ENCODE results near the gene RERE.
A peak's percentile ranks its signal among the peaks of the same experiment; 100 is the strongest.

RERE gene

DNA sequence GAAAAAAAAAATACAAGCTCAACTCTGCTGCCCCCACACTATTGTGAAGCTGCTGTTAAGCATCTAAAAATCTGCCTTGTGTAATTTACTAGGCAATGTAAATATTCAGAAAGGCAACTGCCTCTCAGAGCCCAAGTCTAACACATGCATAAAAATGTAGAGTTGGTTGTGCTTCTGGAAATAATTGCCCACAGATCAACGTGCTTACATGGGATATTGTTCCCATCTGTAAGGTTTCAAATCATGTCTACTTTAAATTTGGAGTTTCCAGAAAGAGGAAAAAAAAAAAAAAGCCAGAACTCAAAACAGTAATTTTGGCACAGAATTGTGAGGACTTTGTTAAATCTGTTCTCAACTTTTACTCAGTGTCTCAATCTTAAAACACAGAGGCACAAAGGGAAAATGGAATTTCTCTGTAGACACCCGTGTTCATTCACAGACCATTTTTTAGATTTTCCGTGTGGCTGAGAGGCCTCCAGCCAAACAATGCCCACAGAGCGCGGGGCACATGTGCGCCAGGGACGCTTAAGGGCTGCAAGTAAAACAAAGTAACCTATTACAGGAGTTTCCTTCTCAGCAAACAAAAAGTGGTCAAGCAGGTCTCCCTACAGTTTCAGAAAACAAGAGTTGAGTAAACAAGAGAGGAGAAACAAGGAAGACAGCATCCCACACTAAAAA is 115.5 kb downstream of the RERE start:
- TF ChIP-seq MAX (IDR thresholded peaks at IDR 0.05) (peak; percentile 81), NFIC (IDR thresholded peaks at IDR 0.05) (peak; percentile 8; the same call in 1 of the 2 replicates), YY1 (IDR thresholded peaks at IDR 0.05; ENCODE audit: low read depth) (no peak)

- TF ChIP-seq YY1 (IDR thresholded peaks at IDR 0.05; ENCODE audit: low read depth), result no peak
- no peak for TF ChIP-seq TEAD4 (IDR thresholded peaks at IDR 0.05)
- TF ChIP-seq RAD21 (IDR thresholded peaks at IDR 0.05; ENCODE audit: low read depth), result no peak
- no peak for TF ChIP-seq ZBTB7A (IDR thresholded peaks at IDR 0.05; ENCODE audit: low read depth)
- TF ChIP-seq, protein P1, sequence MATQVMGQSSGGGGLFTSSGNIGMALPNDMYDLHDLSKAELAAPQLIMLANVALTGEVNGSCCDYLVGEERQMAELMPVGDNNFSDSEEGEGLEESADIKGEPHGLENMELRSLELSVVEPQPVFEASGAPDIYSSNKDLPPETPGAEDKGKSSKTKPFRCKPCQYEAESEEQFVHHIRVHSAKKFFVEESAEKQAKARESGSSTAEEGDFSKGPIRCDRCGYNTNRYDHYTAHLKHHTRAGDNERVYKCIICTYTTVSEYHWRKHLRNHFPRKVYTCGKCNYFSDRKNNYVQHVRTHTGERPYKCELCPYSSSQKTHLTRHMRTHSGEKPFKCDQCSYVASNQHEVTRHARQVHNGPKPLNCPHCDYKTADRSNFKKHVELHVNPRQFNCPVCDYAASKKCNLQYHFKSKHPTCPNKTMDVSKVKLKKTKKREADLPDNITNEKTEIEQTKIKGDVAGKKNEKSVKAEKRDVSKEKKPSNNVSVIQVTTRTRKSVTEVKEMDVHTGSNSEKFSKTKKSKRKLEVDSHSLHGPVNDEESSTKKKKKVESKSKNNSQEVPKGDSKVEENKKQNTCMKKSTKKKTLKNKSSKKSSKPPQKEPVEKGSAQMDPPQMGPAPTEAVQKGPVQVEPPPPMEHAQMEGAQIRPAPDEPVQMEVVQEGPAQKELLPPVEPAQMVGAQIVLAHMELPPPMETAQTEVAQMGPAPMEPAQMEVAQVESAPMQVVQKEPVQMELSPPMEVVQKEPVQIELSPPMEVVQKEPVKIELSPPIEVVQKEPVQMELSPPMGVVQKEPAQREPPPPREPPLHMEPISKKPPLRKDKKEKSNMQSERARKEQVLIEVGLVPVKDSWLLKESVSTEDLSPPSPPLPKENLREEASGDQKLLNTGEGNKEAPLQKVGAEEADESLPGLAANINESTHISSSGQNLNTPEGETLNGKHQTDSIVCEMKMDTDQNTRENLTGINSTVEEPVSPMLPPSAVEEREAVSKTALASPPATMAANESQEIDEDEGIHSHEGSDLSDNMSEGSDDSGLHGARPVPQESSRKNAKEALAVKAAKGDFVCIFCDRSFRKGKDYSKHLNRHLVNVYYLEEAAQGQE (IDR thresholded peaks at IDR 0.05; ENCODE audit: low read depth), result no peak
- no peak for TF ChIP-seq EGR1 (IDR thresholded peaks at IDR 0.05)
- TF ChIP-seq, protein P2, sequence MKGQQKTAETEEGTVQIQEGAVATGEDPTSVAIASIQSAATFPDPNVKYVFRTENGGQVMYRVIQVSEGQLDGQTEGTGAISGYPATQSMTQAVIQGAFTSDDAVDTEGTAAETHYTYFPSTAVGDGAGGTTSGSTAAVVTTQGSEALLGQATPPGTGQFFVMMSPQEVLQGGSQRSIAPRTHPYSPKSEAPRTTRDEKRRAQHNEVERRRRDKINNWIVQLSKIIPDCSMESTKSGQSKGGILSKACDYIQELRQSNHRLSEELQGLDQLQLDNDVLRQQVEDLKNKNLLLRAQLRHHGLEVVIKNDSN (IDR thresholded peaks at IDR 0.05), result no peak
- TF ChIP-seq CEBPB (IDR thresholded peaks at IDR 0.05), result no peak
- no peak for TF ChIP-seq TAF1 (IDR thresholded peaks at IDR 0.05; ENCODE audit: low read depth)
- TF ChIP-seq NFIC (IDR thresholded peaks at IDR 0.05), result no peak
- TF ChIP-seq TCF12 (IDR thresholded peaks at IDR 0.05; ENCODE audit: low read depth), result no peak
Measured at GRCh38 chr1:8699679-8700078, 117.8 kb downstream of the RERE start.

DNA sequence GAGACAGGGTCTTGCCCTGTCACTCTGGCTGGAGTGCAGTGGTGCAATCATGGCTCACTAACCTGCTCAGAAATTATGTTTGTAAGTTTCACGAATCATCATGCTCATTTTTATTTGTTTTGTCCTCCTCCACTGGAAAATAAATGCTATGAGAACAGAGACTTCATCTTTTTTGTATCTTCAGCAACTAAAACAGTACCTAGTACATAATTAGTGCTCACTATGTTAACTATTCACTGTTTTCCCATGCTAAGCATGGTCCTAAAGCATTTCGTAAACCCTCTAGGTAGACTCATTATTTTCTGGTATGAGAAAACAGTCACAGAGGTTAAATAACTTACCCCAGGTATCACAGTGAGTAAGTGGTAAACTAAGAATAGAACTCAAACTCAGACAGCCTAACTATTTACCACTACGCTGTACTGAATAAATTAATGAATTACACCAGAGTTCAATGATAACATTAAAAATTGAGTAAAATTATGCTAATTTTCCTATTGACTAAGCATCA is 118.4 kb downstream of the RERE start:
- TF ChIP-seq FOXM1 (IDR thresholded peaks at IDR 0.05; ENCODE audit: borderline replicate concordance, low read depth) (no peak), TEAD4 (IDR thresholded peaks at IDR 0.05) (no peak), CREB1 (IDR thresholded peaks at IDR 0.05; ENCODE audit: low read depth) (no peak), CEBPB (IDR thresholded peaks at IDR 0.05) (no peak), RAD21 (IDR thresholded peaks at IDR 0.05; ENCODE audit: low read depth) (no peak), TAF1 (IDR thresholded peaks at IDR 0.05; ENCODE audit: low read depth) (no peak), EGR1 (IDR thresholded peaks at IDR 0.05) (no peak), TCF12 (IDR thresholded peaks at IDR 0.05; ENCODE audit: low read depth) (no peak), NFIC (IDR thresholded peaks at IDR 0.05) (no peak), ZBTB7A (IDR thresholded peaks at IDR 0.05; ENCODE audit: low read depth) (no peak), EP300 (IDR thresholded peaks at IDR 0.05; ENCODE audit: borderline replicate concordance) (no peak), MAX (IDR thresholded peaks at IDR 0.05) (no peak), YY1 (IDR thresholded peaks at IDR 0.05; ENCODE audit: low read depth) (no peak)
- TF ChIP-seq, protein P2 (IDR thresholded peaks at IDR 0.05), result no peak
- TF ChIP-seq, protein P1 (IDR thresholded peaks at IDR 0.05; ENCODE audit: low read depth), result no peak

DNA sequence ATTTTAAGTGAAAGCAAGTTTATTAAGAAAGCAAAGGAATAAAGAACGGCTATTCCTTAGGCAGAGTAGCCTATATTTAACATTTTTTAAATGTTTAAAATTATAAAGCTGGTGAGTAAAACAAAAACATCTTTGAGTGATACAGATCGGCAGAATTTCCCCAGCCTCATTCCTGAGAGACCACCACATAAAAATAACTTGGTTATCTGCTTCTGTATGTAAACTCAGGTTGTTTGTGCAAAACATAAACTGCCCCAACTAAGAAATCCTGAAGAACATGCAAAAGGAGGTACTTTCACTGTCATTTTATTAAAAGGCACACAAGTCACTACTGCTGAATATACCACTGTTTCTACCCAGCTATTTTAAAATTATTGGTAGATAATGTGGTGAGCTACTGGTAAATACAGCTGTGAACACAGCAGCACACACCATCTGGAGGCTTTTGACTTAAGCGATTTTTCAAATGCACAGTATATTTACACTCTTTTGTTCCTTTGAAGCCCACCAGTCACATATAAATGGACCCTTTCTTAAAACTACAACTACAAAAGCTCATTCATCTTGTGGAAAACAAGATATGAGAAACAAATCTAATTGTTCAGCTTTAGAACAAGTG is 119.3 kb downstream of the RERE start:
- no peak for TF ChIP-seq NFIC (IDR thresholded peaks at IDR 0.05)
- no peak for TF ChIP-seq MAX (IDR thresholded peaks at IDR 0.05)
- no peak for TF ChIP-seq FOXM1 (IDR thresholded peaks at IDR 0.05; ENCODE audit: borderline replicate concordance, low read depth)
- no peak for TF ChIP-seq YY1 (IDR thresholded peaks at IDR 0.05; ENCODE audit: low read depth)

GRCh38 chr1:8693107-8693506 is 124.3 kb downstream of the RERE start:
- TF ChIP-seq YY1 (IDR thresholded peaks at IDR 0.05; ENCODE audit: low read depth) (no peak), TEAD4 (IDR thresholded peaks at IDR 0.05) (no peak), MAX (IDR thresholded peaks at IDR 0.05) (no peak)

DNA sequence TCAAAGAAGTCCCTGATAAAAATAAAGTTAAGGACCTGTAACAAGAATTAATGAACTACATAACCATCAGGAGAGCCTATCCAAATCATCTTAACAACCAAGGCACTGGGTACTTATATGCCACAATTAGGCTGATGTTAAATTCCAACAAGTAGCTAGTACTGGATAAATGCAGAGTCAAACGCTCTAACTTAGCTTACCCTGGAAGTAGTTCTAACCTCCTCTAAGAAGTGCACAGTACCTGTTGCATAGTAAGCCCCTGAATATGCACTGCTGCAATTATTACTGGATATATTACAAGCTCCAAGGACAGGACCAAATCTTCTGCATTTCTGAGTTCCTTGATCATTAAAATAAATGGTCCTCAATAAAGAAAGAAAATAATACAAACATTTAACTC is 125.8 kb downstream of the RERE start:
- TF ChIP-seq NFIC (IDR thresholded peaks at IDR 0.05) (no peak), TAF1 (IDR thresholded peaks at IDR 0.05; ENCODE audit: low read depth) (no peak), EGR1 (IDR thresholded peaks at IDR 0.05) (no peak), EP300 (IDR thresholded peaks at IDR 0.05; ENCODE audit: borderline replicate concordance) (no peak), TEAD4 (IDR thresholded peaks at IDR 0.05) (no peak), CREB1 (IDR thresholded peaks at IDR 0.05; ENCODE audit: low read depth) (no peak), TCF12 (IDR thresholded peaks at IDR 0.05; ENCODE audit: low read depth) (no peak), ZBTB7A (IDR thresholded peaks at IDR 0.05; ENCODE audit: low read depth) (no peak), FOXM1 (IDR thresholded peaks at IDR 0.05; ENCODE audit: borderline replicate concordance, low read depth) (no peak), MAX (IDR thresholded peaks at IDR 0.05) (no peak), YY1 (IDR thresholded peaks at IDR 0.05; ENCODE audit: low read depth) (no peak), CEBPB (IDR thresholded peaks at IDR 0.05) (no peak), RAD21 (IDR thresholded peaks at IDR 0.05; ENCODE audit: low read depth) (no peak)
- TF ChIP-seq, protein P2 (IDR thresholded peaks at IDR 0.05), result no peak
- TF ChIP-seq, protein P1 (IDR thresholded peaks at IDR 0.05; ENCODE audit: low read depth), result no peak

Measured in Ishikawa (cell line).